ENCODE data around the gene XAGE1B. TPM values are rescaled to one million over a fixed set of nuclear protein-coding genes. Genes with fewer than 3 reads are reported as not detected.
"Not testable (repeated sequence)": the region's sequence is repeated elsewhere in the genome, so short reads cannot be mapped to it uniquely, and the experiment has no call there.

XAGE1B gene
- total RNA-seq, result not detected in 2 replicates

DNA sequence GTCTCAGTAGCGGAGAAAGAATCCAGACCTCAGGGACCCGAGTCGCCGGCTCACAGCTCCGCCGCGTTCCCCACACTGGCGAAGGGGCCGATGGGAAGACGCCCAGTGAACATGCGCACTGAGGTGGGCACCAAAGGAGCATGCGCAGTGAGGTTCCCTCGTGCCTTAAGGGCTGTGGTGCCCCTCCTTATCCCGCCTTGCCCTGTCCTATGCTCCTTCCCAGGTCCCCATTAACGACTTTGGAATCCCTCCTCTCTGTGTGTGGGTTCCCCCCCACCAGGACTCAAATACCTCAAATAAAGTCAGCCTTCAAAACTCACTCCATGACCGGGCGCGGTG lies at the start of gene XAGE1B:
TSS of gene XAGE1B (minus strand) at position 77 of the 339 bp plus-strand sequence. CDS start 1,536 bp downstream, outside the sequence.
- not testable (repeated sequence) for DNase-seq (ENCODE audit: low read depth); H3K4me3 ChIP-seq (ENCODE audit: low read depth, low read length)

GRCh38 chrX:52563105-52563504 lies 46.2 kb upstream of the XAGE1B start:
- DNase-seq (ENCODE audit: low read depth), result no peak
- no peak overlapping the region for H3K4me3 ChIP-seq (ENCODE audit: low read depth, low read length)
- TF ChIP-seq CTCF (conservative IDR thresholded peaks at IDR 0.05; ENCODE audit: low read depth, low read length), result no peak

GRCh38 chrX:52558140-52558539 lies 41.3 kb upstream of the XAGE1B start:
- H3K4me3 ChIP-seq (ENCODE audit: low read depth, low read length), result no peak overlapping the region
- TF ChIP-seq CTCF (conservative IDR thresholded peaks at IDR 0.05; ENCODE audit: low read depth, low read length), result no peak
- no peak for DNase-seq (ENCODE audit: low read depth)

DNA sequence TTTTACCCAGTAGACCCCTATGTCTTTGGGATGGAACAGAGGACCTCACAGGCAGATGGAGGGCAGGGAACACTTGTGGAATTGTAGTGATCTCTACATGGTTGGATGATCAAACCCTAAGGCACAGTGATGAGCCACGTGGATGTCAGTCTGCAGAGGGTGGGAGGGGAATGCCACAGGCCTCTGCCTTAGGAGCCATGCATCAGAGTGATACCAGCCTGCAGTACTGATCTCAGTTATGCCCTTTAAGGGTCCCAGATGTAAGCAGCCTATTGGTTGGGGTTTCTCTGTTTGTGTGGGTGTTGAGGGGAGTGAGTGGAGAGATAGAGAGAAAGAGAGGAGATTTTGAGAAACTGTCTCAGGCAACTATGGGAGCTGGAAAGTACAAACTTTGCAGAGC lies 39.9 kb upstream of the XAGE1B start:
- H3K4me3 ChIP-seq (ENCODE audit: low read depth, low read length), result no peak overlapping the region
- TF ChIP-seq CTCF (conservative IDR thresholded peaks at IDR 0.05; ENCODE audit: low read depth, low read length), result no peak
- no peak for DNase-seq (ENCODE audit: low read depth)

- TF ChIP-seq CTCF (conservative IDR thresholded peaks at IDR 0.05; ENCODE audit: low read depth, low read length), result no peak
- no peak overlapping the region for H3K4me3 ChIP-seq (ENCODE audit: low read depth, low read length)
- DNase-seq (ENCODE audit: low read depth), result no peak
Measured at GRCh38 chrX:52553995-52554642, 37.3 kb upstream of the XAGE1B start.

GRCh38 chrX:52548769-52549168 lies 31.9 kb upstream of the XAGE1B start:
- not testable (repeated sequence) for H3K4me3 ChIP-seq (ENCODE audit: low read depth, low read length); DNase-seq (ENCODE audit: low read depth)

DNA sequence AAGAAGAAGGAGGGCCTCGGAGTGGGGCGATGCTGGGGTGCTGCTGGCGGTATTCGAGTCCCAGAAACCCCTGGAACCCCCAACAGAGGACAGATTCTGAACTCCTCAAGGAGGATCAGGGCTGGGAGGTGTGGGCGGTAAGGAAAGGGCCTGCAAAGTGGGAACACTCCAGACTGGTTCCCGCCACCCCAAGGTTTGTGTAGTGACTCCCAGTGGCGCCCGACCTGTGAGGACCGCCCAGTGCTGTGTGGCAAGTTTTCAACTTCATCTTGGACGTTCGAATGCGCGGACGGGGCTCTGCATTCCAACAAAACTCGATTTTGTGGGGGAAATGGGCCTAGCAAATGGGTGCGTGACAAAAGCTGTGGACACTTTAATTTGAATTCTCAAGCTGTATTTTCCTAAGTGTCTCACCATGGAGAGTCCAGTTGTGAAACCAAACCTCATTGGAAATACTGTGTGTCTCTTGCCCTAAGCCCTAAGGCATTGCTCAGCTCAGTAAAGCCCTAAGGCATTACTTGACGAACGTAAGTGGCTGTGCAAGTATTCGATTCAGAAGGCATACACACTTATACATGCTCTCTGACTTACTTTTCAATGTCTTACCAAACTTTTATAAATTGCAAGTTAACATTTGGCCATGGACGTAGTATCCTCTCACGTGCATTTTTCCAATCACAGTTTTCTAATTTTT lies 27.4 kb upstream of the XAGE1B start:
- no peak overlapping the region for H3K4me3 ChIP-seq (ENCODE audit: low read depth, low read length)
- no peak for TF ChIP-seq CTCF (conservative IDR thresholded peaks at IDR 0.05; ENCODE audit: low read depth, low read length)
- DNase-seq (ENCODE audit: low read depth), result no peak

DNA sequence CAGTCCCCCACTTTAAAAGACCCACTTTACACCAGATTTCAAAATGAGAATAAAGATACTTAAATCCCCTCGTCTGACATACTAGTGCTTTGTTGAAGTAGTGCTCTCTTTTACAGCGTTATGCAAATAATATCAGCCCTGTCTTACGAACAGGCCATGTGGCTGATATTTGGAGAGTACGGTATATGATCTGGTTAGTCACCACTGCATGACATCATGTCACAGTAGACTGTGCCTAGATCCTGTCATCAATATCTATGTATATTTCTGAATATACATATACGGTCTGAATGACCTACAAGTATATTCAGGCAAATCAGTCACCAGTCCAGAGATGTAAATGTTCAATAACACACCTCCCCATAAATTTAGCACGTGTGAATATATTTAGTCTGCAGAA lies 25.4 kb upstream of the XAGE1B start:
- no peak overlapping the region for H3K4me3 ChIP-seq (ENCODE audit: low read depth, low read length)
- no peak for DNase-seq (ENCODE audit: low read depth)
- no peak for TF ChIP-seq CTCF (conservative IDR thresholded peaks at IDR 0.05; ENCODE audit: low read depth, low read length)

- H3K4me3 ChIP-seq (ENCODE audit: low read depth, low read length); DNase-seq (ENCODE audit: low read depth): not testable (repeated sequence)
Measured at GRCh38 chrX:52541051-52541450, 24.2 kb upstream of the XAGE1B start.

DNA sequence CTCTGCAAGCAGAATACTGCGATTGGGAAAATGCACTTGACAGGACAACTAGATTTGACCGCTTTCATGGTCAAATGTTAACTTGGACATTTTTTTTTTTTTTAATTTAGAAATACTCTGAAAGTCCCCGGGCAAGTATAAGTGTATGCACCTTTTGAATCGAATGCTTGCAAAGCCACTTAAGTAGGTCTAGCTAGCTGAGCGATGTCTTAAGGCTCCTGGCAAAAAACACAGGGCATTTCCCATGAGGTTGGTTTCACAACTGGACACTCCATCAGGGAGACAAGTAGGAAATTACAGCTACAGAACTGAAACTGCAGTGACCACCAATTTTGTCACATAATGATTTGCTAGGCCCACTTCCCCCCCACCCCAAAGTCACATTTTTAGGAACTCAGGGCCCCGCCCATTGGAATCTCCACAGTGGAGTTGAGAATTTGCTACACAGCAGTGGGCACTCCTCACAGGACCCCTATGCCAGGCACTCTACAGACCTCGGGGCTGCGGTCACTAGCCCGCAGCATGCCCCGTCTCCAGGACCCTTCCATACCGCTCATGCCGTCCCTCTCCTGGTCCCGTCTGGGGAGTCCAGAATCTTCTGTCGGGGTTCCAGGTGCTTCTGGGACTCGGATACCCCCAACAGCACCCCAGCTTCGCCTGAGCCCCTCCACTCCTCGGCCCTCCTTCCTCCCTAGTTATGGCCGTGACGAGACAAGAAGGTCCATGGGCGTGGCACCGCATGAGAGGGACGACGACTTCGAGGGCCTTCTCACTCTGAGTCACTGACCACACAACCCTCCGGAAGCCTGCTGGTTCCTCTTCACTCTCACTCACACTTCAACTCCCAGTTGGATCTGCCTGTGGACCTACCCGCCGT lies 515 bp downstream of the XAGE1B start:
- DNase-seq (ENCODE audit: low read depth), result not testable (repeated sequence)

GRCh38 chrX:52511126-52511525 lies 5.7 kb downstream of the XAGE1B start:
- not testable (repeated sequence) for H3K4me3 ChIP-seq (ENCODE audit: low read depth, low read length); DNase-seq (ENCODE audit: low read depth)

More for the DNA sequence above, 515 bp downstream of the XAGE1B start:
- H3K4me3 ChIP-seq (ENCODE audit: low read depth, low read length), result not testable (repeated sequence)

All from epithelial cell of proximal tubule (primary cell).